GM19324 (cell line): Measurements from ENCODE around the gene FBXO8.
"Not testable (repeated sequence)": the region's sequence is repeated elsewhere in the genome, so short reads cannot be mapped to it uniquely, and the experiment has no call there.

Experiments used
- ATAC-seq: cut with Tn5 transposase; IDR thresholded peaks from one replicate; pipeline ENCODE4 v1.9.1; 2021; ENCODE audit warnings: mild to moderate bottlenecking, moderate library complexity; ENCODE audit not compliant: unreplicated experiment, low FRiP score

The FBXO8 gene

GRCh38 chr4:174283507-174284471, at the start of gene FBXO8, which contains the start of gene CEP44:
FBXO8 (minus strand) TSS chr4:174283667; CDS start chr4:174263092, 20,575 bp downstream.
CEP44 (plus strand) TSS chr4:174283911; CDS start chr4:174299122, 15,211 bp downstream.
- ATAC-seq, result peak; percentile 69

GRCh38 chr4:174332741-174333493, 49.5 kb upstream of the FBXO8 start:
- no peak for ATAC-seq

GRCh38 chr4:174324725-174325124, 41.3 kb upstream of the FBXO8 start:
- no peak for ATAC-seq

GRCh38 chr4:174324236-174324635, 40.8 kb upstream of the FBXO8 start:
- ATAC-seq, result no peak

GRCh38 chr4:174320494-174321199, 37.2 kb upstream of the FBXO8 start:
- no peak for ATAC-seq

GRCh38 chr4:174318829-174319764, 35.6 kb upstream of the FBXO8 start:
- no peak for ATAC-seq

GRCh38 chr4:174317531-174317930, 34.1 kb upstream of the FBXO8 start:
- ATAC-seq, result no peak

GRCh38 chr4:174316954-174317353, 33.5 kb upstream of the FBXO8 start:
- ATAC-seq, result no peak

GRCh38 chr4:174316546-174316945, 33.1 kb upstream of the FBXO8 start:
- no peak for ATAC-seq

GRCh38 chr4:174314770-174315169, 31.3 kb upstream of the FBXO8 start:
- no peak for ATAC-seq

- no peak for ATAC-seq
Measured at GRCh38 chr4:174314274-174314673, 30.8 kb upstream of the FBXO8 start.

GRCh38 chr4:174312993-174313392, 29.5 kb upstream of the FBXO8 start:
- ATAC-seq, result no peak

- no peak for ATAC-seq
Measured at GRCh38 chr4:174307694-174308093, 24.2 kb upstream of the FBXO8 start.

GRCh38 chr4:174305961-174306360, 22.5 kb upstream of the FBXO8 start:
- ATAC-seq, result no peak

GRCh38 chr4:174304664-174305063, 21.2 kb upstream of the FBXO8 start:
- no peak for ATAC-seq

GRCh38 chr4:174303687-174304086, 20.2 kb upstream of the FBXO8 start:
- ATAC-seq, result no peak

- not testable (repeated sequence) for ATAC-seq
Measured at GRCh38 chr4:174295142-174295541, 11.7 kb upstream of the FBXO8 start.

GRCh38 chr4:174294641-174295040, 11.2 kb upstream of the FBXO8 start:
- not testable (repeated sequence) for ATAC-seq

- no peak for ATAC-seq
Measured at GRCh38 chr4:174292473-174292872, 9.0 kb upstream of the FBXO8 start.

GRCh38 chr4:174286870-174287269, 3.4 kb upstream of the FBXO8 start:
- ATAC-seq, result no peak
